ENCODE results near the gene DUOXA2. TPM values are rescaled to one million over a fixed set of nuclear protein-coding genes. Genes with fewer than 3 reads are reported as not detected.

DUOXA2 gene
- total RNA-seq, 1 experiment from 2014 or later, result not detected

- Histone ChIP-seq H3K79me2 (ENCODE audit: low read length) (no peaks in the 10 kb centered on the region), H3K9me3 (ENCODE audit: low read length) (no peaks in the 10 kb centered on the region), H3K4me1 (ENCODE audit: insufficient read depth, low read length) (no peaks in the 10 kb centered on the region), H3K27me3 (ENCODE audit: low read length) (0 out of 2 replicates have a peak, but pooled peaks cover 4% of the 10 kb centered on the region), H2AFZ (ENCODE audit: low read length) (no peak overlapping the region), H3K4me3 (ENCODE audit: low read length) (no peak overlapping the region), H3F3A (ENCODE audit: low read length, unreplicated experiment) (no peaks in the 10 kb centered on the region), H3K36me3 (ENCODE audit: low read depth, low read length) (no peaks in the 10 kb centered on the region), H3K9me2 (replicated peaks; ENCODE audit: low read length) (no peaks in the 10 kb centered on the region), H4K20me1 (ENCODE audit: low read length) (no peaks in the 10 kb centered on the region), H3K27ac (ENCODE audit: low read length) (no peak overlapping the region), H3K4me2 (ENCODE audit: low read length) (no peak overlapping the region), H3K9ac (ENCODE audit: low read length) (no peak overlapping the region)
- intact Hi-C loops (cut with micrococcal nuclease), result no loop called here
- CTCF ChIA-PET, result interaction anchor here (1.1 kb wide), 1 partner anchor 12 kb away, joined by 3 read pairs; no protein-coding TSS in a partner anchor
- TF ChIP-seq EZH2 (IDR thresholded peaks at IDR 0.05; ENCODE audit: low read length, unreplicated experiment), result no peak
- no peak for TF ChIP-seq CTCF (conservative IDR thresholded peaks at IDR 0.05; ENCODE audit: low read depth, low read length)
- TF ChIP-seq EZH2phosphoT487 (IDR thresholded peaks at IDR 0.05; ENCODE audit: borderline replicate concordance, low read length), result no peak
- POLR2A ChIA-PET (ENCODE audit: unreplicated experiment), result no interaction called here
- no TSS peak for BruUV-seq (replicated peaks)
- no peak for DNase-seq
- ATAC-seq, result no peak
These were observed 8.5 kb upstream of the DUOXA2 start for GRCh38 chr15:45105586-45105985.

GRCh38 chr15:45106002-45106790, 7.9 kb upstream of the DUOXA2 start:
- Histone ChIP-seq H3F3A (ENCODE audit: low read length, unreplicated experiment) (no peaks in the 10 kb centered on the region), H3K4me1 (ENCODE audit: insufficient read depth, low read length) (no peaks in the 10 kb centered on the region), H3K9me2 (replicated peaks; ENCODE audit: low read length) (no peaks in the 10 kb centered on the region), H3K9ac (ENCODE audit: low read length) (no peak overlapping the region), H3K36me3 (ENCODE audit: low read depth, low read length) (no peaks in the 10 kb centered on the region), H3K4me3 (ENCODE audit: low read length) (no peak overlapping the region), H3K27ac (ENCODE audit: low read length) (no peak overlapping the region), H3K4me2 (ENCODE audit: low read length) (no peak overlapping the region), H4K20me1 (ENCODE audit: low read length) (no peaks in the 10 kb centered on the region), H2AFZ (ENCODE audit: low read length) (no peak overlapping the region), H3K79me2 (ENCODE audit: low read length) (no peaks in the 10 kb centered on the region), H3K9me3 (ENCODE audit: low read length) (no peaks in the 10 kb centered on the region), H3K27me3 (ENCODE audit: low read length) (0 out of 2 replicates have a peak, but pooled peaks cover 4% of the 10 kb centered on the region)
- TF ChIP-seq EZH2phosphoT487 (IDR thresholded peaks at IDR 0.05; ENCODE audit: borderline replicate concordance, low read length), result no peak
- no peak for TF ChIP-seq CTCF (conservative IDR thresholded peaks at IDR 0.05; ENCODE audit: low read depth, low read length)
- no peak for TF ChIP-seq EZH2 (IDR thresholded peaks at IDR 0.05; ENCODE audit: low read length, unreplicated experiment)
- POLR2A ChIA-PET (ENCODE audit: unreplicated experiment), result no interaction called here
- DNase-seq (no peak), ATAC-seq (no peak)
- BruUV-seq (replicated peaks), result no TSS peak
- CTCF ChIA-PET, result interaction anchor here (1.1 kb wide), 1 partner anchor 12 kb away, joined by 3 read pairs; no protein-coding TSS in a partner anchor
- intact Hi-C loops (cut with micrococcal nuclease), result no loop called here

All from PC-3 (cell line).